Activated naive CD4-positive, alpha-beta T cell treated with anti-CD3 and anti-CD28 coated beads, Interleukin-2, amount 50 U/mL, for 24 hours (primary cell): ENCODE results near the gene SLX9.

Experiments
- H3K27ac Mint-ChIP-seq: one replicate; pipeline ENCODE4 v1.8.0; 2021; ENCODE audit warnings: mild to moderate bottlenecking, mixed read lengths
- H3K27me3 Mint-ChIP-seq: one replicate; pipeline ENCODE4 v1.8.0; 2021; ENCODE audit warnings: mixed read lengths
- H3K36me3 Mint-ChIP-seq: one replicate; pipeline ENCODE4 v1.8.0; 2021; ENCODE audit warnings: mixed read lengths
- H3K4me1 Mint-ChIP-seq: one replicate; pipeline ENCODE4 v1.8.0; 2021; ENCODE audit warnings: mixed read lengths
- H3K4me3 Mint-ChIP-seq: one replicate; pipeline ENCODE4 v1.8.0; 2021; ENCODE audit warnings: mild to moderate bottlenecking, mixed read lengths
- H3K9me3 Mint-ChIP-seq: one replicate; pipeline ENCODE4 v1.8.0; 2021; ENCODE audit warnings: mixed read lengths

SLX9 gene

GRCh38 chr21:44977616-44978340 is 37.9 kb downstream of the SLX9 start:
- no peaks in the 10 kb centered on the region for H3K4me1 Mint-ChIP-seq
- no peaks in the 10 kb centered on the region for H3K9me3 Mint-ChIP-seq
- H3K27me3 Mint-ChIP-seq, result no peaks in the 10 kb centered on the region
- H3K36me3 Mint-ChIP-seq, result peaks cover 5% of the 10 kb centered on the region
- no peak overlapping the region for H3K27ac Mint-ChIP-seq
- H3K4me3 Mint-ChIP-seq, result no peak overlapping the region

GRCh38 chr21:44979687-44980561 is 40.1 kb downstream of the SLX9 start:
- Mint-ChIP-seq H3K36me3 (no peaks in the 10 kb centered on the region), H3K4me3 (no peak overlapping the region), H3K27me3 (no peaks in the 10 kb centered on the region), H3K9me3 (no peaks in the 10 kb centered on the region), H3K4me1 (no peaks in the 10 kb centered on the region), H3K27ac (no peak overlapping the region)

- Mint-ChIP-seq H3K27ac (peak overlapping the region; percentile 86), H3K27me3 (no peaks in the 10 kb centered on the region), H3K4me1 (no peaks in the 10 kb centered on the region), H3K4me3 (no peak overlapping the region), H3K9me3 (no peaks in the 10 kb centered on the region), H3K36me3 (no peaks in the 10 kb centered on the region)
Observed at GRCh38 chr21:44980562-44981489, 41.0 kb downstream of the SLX9 start.

- no peak overlapping the region for H3K27ac Mint-ChIP-seq
- H3K36me3 Mint-ChIP-seq, result no peaks in the 10 kb centered on the region
- H3K4me3 Mint-ChIP-seq, result no peak overlapping the region
Observed at GRCh38 chr21:44982558-44983250, 42.9 kb downstream of the SLX9 start.

GRCh38 chr21:44983421-44984206 is 43.8 kb downstream of the SLX9 start:
- H3K36me3 Mint-ChIP-seq, result no peaks in the 10 kb centered on the region
- H3K4me1 Mint-ChIP-seq, result no peaks in the 10 kb centered on the region
- no peaks in the 10 kb centered on the region for H3K27me3 Mint-ChIP-seq
- H3K27ac Mint-ChIP-seq, result no peak overlapping the region
- H3K4me3 Mint-ChIP-seq, result no peak overlapping the region
- no peaks in the 10 kb centered on the region for H3K9me3 Mint-ChIP-seq

More at GRCh38 chr21:44982558-44983250, 42.9 kb downstream of the SLX9 start:
- H3K4me1 Mint-ChIP-seq, result no peaks in the 10 kb centered on the region
- H3K9me3 Mint-ChIP-seq, result no peaks in the 10 kb centered on the region
- no peaks in the 10 kb centered on the region for H3K27me3 Mint-ChIP-seq

- Mint-ChIP-seq H3K4me1 (no peaks in the 10 kb centered on the region), H3K9me3 (no peaks in the 10 kb centered on the region), H3K36me3 (no peaks in the 10 kb centered on the region), H3K27ac (no peak overlapping the region), H3K27me3 (no peaks in the 10 kb centered on the region), H3K4me3 (no peak overlapping the region)
Observed at GRCh38 chr21:44984428-44984791, 44.6 kb downstream of the SLX9 start.

- H3K36me3 Mint-ChIP-seq, result no peaks in the 10 kb centered on the region
- H3K4me3 Mint-ChIP-seq, result no peak overlapping the region
- H3K27me3 Mint-ChIP-seq, result no peaks in the 10 kb centered on the region
- H3K4me1 Mint-ChIP-seq, result no peaks in the 10 kb centered on the region
- no peaks in the 10 kb centered on the region for H3K9me3 Mint-ChIP-seq
- no peak overlapping the region for H3K27ac Mint-ChIP-seq
Observed at GRCh38 chr21:44984792-44985440, 45.1 kb downstream of the SLX9 start.

- no peaks in the 10 kb centered on the region for H3K36me3 Mint-ChIP-seq
- H3K4me1 Mint-ChIP-seq, result no peaks in the 10 kb centered on the region
- no peaks in the 10 kb centered on the region for H3K9me3 Mint-ChIP-seq
- no peak overlapping the region for H3K27ac Mint-ChIP-seq
- no peaks in the 10 kb centered on the region for H3K27me3 Mint-ChIP-seq
- H3K4me3 Mint-ChIP-seq, result no peak overlapping the region
Observed at GRCh38 chr21:44985441-44986401, 45.9 kb downstream of the SLX9 start.

GRCh38 chr21:44986471-44987291 is 46.9 kb downstream of the SLX9 start:
- no peaks in the 10 kb centered on the region for H3K4me1 Mint-ChIP-seq
- no peaks in the 10 kb centered on the region for H3K27me3 Mint-ChIP-seq
- no peak overlapping the region for H3K4me3 Mint-ChIP-seq
- H3K27ac Mint-ChIP-seq, result no peak overlapping the region
- no peaks in the 10 kb centered on the region for H3K36me3 Mint-ChIP-seq
- H3K9me3 Mint-ChIP-seq, result no peaks in the 10 kb centered on the region

- H3K27me3 Mint-ChIP-seq, result no peaks in the 10 kb centered on the region
- no peaks in the 10 kb centered on the region for H3K4me1 Mint-ChIP-seq
- H3K9me3 Mint-ChIP-seq, result no peaks in the 10 kb centered on the region
- H3K4me3 Mint-ChIP-seq, result no peak overlapping the region
- H3K36me3 Mint-ChIP-seq, result no peaks in the 10 kb centered on the region
- H3K27ac Mint-ChIP-seq, result no peak overlapping the region
Observed at GRCh38 chr21:44987301-44987885, 47.6 kb downstream of the SLX9 start.

GRCh38 chr21:44987886-44988606 is 48.2 kb downstream of the SLX9 start:
- H3K4me3 Mint-ChIP-seq, result no peak overlapping the region
- no peaks in the 10 kb centered on the region for H3K27me3 Mint-ChIP-seq
- H3K36me3 Mint-ChIP-seq, result no peaks in the 10 kb centered on the region
- no peaks in the 10 kb centered on the region for H3K9me3 Mint-ChIP-seq
- H3K4me1 Mint-ChIP-seq, result no peaks in the 10 kb centered on the region
- H3K27ac Mint-ChIP-seq, result no peak overlapping the region
